BLaER1 treated with 17β-estradiol and CSF1 and Interleukin-3, amounts not matched to agents 10 nM and 100 nM (cell line): Measurements from ENCODE around the gene ANKK1.

ENCODE experiments used
- H3K27ac ChIP-seq, 11 experiments: shearing (Covaris generic); formaldehyde crosslinking; 2 replicates each; pipeline ENCODE4 v1.8.1; 2022
- H3K27me3 ChIP-seq, 11 experiments: shearing (Covaris generic); formaldehyde crosslinking; 2 replicates each; pipeline ENCODE4 v1.8.1; 2022
- H3K36me3 ChIP-seq, 11 experiments: shearing (Covaris generic); formaldehyde crosslinking; 2 replicates each; pipeline ENCODE4 v1.8.1; 2022
- H3K4me1 ChIP-seq, 10 experiments: shearing (Covaris generic); formaldehyde crosslinking; 2 replicates each; pipeline ENCODE4 v1.8.1; 2022
- H3K4me2 ChIP-seq, 11 experiments: shearing (Covaris generic); formaldehyde crosslinking; 2 replicates each; pipeline ENCODE4 v1.8.1; 2022
- H3K4me3 ChIP-seq, 10 experiments: shearing (Covaris generic); formaldehyde crosslinking; 2 replicates each; pipeline ENCODE4 v1.8.1; 2022
- H3K9ac ChIP-seq, 11 experiments: shearing (Covaris generic); formaldehyde crosslinking; 2 replicates each; pipeline ENCODE4 v1.8.1; 2022
- H3K9me3 ChIP-seq, 11 experiments: shearing (Covaris generic); formaldehyde crosslinking; replicated peaks in 1 of 11; 2 replicates each; pipeline ENCODE4 v1.8.1; 2022
- H4K20me1 ChIP-seq, 11 experiments: shearing (Covaris generic); formaldehyde crosslinking; 2 replicates each; pipeline ENCODE4 v1.8.1; 2022
- Cebpa-rat ChIP-seq, 11 experiments: shearing (Covaris generic); IDR thresholded peaks; 2 replicates each; pipeline ENCODE4 v1.8.1; 2022

The ANKK1 gene

GRCh38 chr11:113411536-113411935, 24.0 kb downstream of the ANKK1 start:
- Histone ChIP-seq H3K9ac (no peak overlapping the region), H3K4me1 (peaks cover 0 to 7% (median 0%) of the 10 kb centered on the region in 10 experiments; a peak in 5 of 20 replicates), H3K9me3 (no peaks in the 10 kb centered on the region), H3K36me3 (no peaks in the 10 kb centered on the region), H3K27me3 (no peaks in the 10 kb centered on the region), H4K20me1 (no peaks in the 10 kb centered on the region), H3K27ac (no peak overlapping the region), H3K4me3 (no peak overlapping the region), H3K4me2 (peak overlapping the region in 4 of 11 experiments; percentile 11 to 35 (median 21); a peak in 3 of 22 replicates)
- TF ChIP-seq Cebpa-rat (IDR thresholded peaks at IDR 0.05), result no peak

- Histone ChIP-seq H3K27me3 (no peaks in the 10 kb centered on the region), H3K9me3 (no peaks in the 10 kb centered on the region), H3K4me2 (no peak overlapping the region), H3K4me3 (no peak overlapping the region), H3K9ac (no peak overlapping the region), H3K27ac (no peak overlapping the region), H3K36me3 (no peaks in the 10 kb centered on the region), H3K4me1 (peaks cover 0 to 7% (median 0%) of the 10 kb centered on the region in 10 experiments; a peak in 5 of 20 replicates), H4K20me1 (no peaks in the 10 kb centered on the region)
- TF ChIP-seq Cebpa-rat (IDR thresholded peaks at IDR 0.05), result no peak
Observed at GRCh38 chr11:113412675-113413074, 25.1 kb downstream of the ANKK1 start.

- Histone ChIP-seq H3K9me3 (no peaks in the 10 kb centered on the region), H3K27me3 (no peaks in the 10 kb centered on the region), H3K4me3 (no peak overlapping the region), H3K27ac (no peak overlapping the region), H3K36me3 (no peaks in the 10 kb centered on the region), H3K4me1 (peaks cover 0 to 25% (median 18%) of the 10 kb centered on the region in 10 experiments; a peak in 15 of 20 replicates), H3K4me2 (no peak overlapping the region), H4K20me1 (no peaks in the 10 kb centered on the region), H3K9ac (no peak overlapping the region)
- TF ChIP-seq Cebpa-rat (IDR thresholded peaks at IDR 0.05), result no peak
Observed at GRCh38 chr11:113415343-113415742, 27.8 kb downstream of the ANKK1 start.

GRCh38 chr11:113417428-113417827, 29.8 kb downstream of the ANKK1 start:
- no peak for TF ChIP-seq Cebpa-rat (IDR thresholded peaks at IDR 0.05)
- no peak overlapping the region for H3K9ac ChIP-seq
- H3K27ac ChIP-seq, result no peak overlapping the region
- H3K36me3 ChIP-seq, result no peaks in the 10 kb centered on the region
- no peaks in the 10 kb centered on the region for H3K27me3 ChIP-seq
- H4K20me1 ChIP-seq, result no peaks in the 10 kb centered on the region
- no peak overlapping the region for H3K4me3 ChIP-seq
- H3K9me3 ChIP-seq, result no peaks in the 10 kb centered on the region
- H3K4me1 ChIP-seq, result peaks cover 0 to 23% (median 16%) of the 10 kb centered on the region in 10 experiments; a peak in 15 of 20 replicates
- H3K4me2 ChIP-seq, result no peak overlapping the region

GRCh38 chr11:113419454-113420003, 31.9 kb downstream of the ANKK1 start:
- H3K9me3 ChIP-seq, result no peaks in the 10 kb centered on the region
- peak overlapping the region in 7 of 11 experiments; percentile 28 to 50 (median 38); a peak in 15 of 22 replicates for H3K4me2 ChIP-seq
- H3K4me1 ChIP-seq, result peaks cover 0 to 23% (median 16%) of the 10 kb centered on the region in 10 experiments; a peak in 15 of 20 replicates
- H3K9ac ChIP-seq, result no peak overlapping the region
- H3K36me3 ChIP-seq, result no peaks in the 10 kb centered on the region
- no peak overlapping the region for H3K4me3 ChIP-seq
- no peaks in the 10 kb centered on the region for H3K27me3 ChIP-seq
- no peaks in the 10 kb centered on the region for H4K20me1 ChIP-seq
- H3K27ac ChIP-seq, result no peak overlapping the region
- no peak for TF ChIP-seq Cebpa-rat (IDR thresholded peaks at IDR 0.05)

GRCh38 chr11:113420808-113421207, 33.2 kb downstream of the ANKK1 start:
- Histone ChIP-seq H3K9me3 (no peaks in the 10 kb centered on the region), H3K27ac (no peak overlapping the region), H3K36me3 (no peaks in the 10 kb centered on the region), H3K4me2 (no peak overlapping the region), H3K27me3 (no peaks in the 10 kb centered on the region), H4K20me1 (no peaks in the 10 kb centered on the region), H3K4me1 (peaks cover 0 to 23% (median 16%) of the 10 kb centered on the region in 10 experiments; a peak in 15 of 20 replicates), H3K4me3 (no peak overlapping the region), H3K9ac (no peak overlapping the region)
- no peak for TF ChIP-seq Cebpa-rat (IDR thresholded peaks at IDR 0.05)

GRCh38 chr11:113426686-113427085, 39.1 kb downstream of the ANKK1 start:
- Histone ChIP-seq H3K27me3 (no peaks in the 10 kb centered on the region), H3K4me1 (no peaks in the 10 kb centered on the region), H3K4me3 (no peak overlapping the region)

GRCh38 chr11:113431746-113432145, 44.2 kb downstream of the ANKK1 start:
- no peak for TF ChIP-seq Cebpa-rat (IDR thresholded peaks at IDR 0.05)
- Histone ChIP-seq H3K36me3 (no peaks in the 10 kb centered on the region), H3K27me3 (no peaks in the 10 kb centered on the region), H3K4me2 (no peak overlapping the region), H3K4me3 (no peak overlapping the region), H3K27ac (no peak overlapping the region), H3K4me1 (no peaks in the 10 kb centered on the region), H3K9me3 (no peaks in the 10 kb centered on the region), H4K20me1 (no peaks in the 10 kb centered on the region), H3K9ac (no peak overlapping the region)

More at GRCh38 chr11:113426686-113427085, 39.1 kb downstream of the ANKK1 start:
- H3K36me3 ChIP-seq, result no peaks in the 10 kb centered on the region
- no peak overlapping the region for H3K4me2 ChIP-seq
- no peak overlapping the region for H3K9ac ChIP-seq
- no peaks in the 10 kb centered on the region for H3K9me3 ChIP-seq
- TF ChIP-seq Cebpa-rat (IDR thresholded peaks at IDR 0.05), result no peak
- H4K20me1 ChIP-seq, result no peaks in the 10 kb centered on the region
- no peak overlapping the region for H3K27ac ChIP-seq

- Histone ChIP-seq H3K36me3 (no peaks in the 10 kb centered on the region), H3K4me1 (no peaks in the 10 kb centered on the region), H3K4me3 (no peak overlapping the region), H3K9me3 (no peaks in the 10 kb centered on the region), H3K27me3 (no peaks in the 10 kb centered on the region), H4K20me1 (no peaks in the 10 kb centered on the region), H3K27ac (no peak overlapping the region), H3K4me2 (no peak overlapping the region), H3K9ac (no peak overlapping the region)
- no peak for TF ChIP-seq Cebpa-rat (IDR thresholded peaks at IDR 0.05)
Observed at GRCh38 chr11:113435190-113435968, 47.8 kb downstream of the ANKK1 start.
